ENCODE measurements around the gene GPN1.
A peak's percentile ranks its signal among the peaks of the same experiment; 100 is the strongest.

- TF ChIP-seq CTCF (IDR thresholded peaks at IDR 0.05) (no peak), TCF7L2 (IDR thresholded peaks at IDR 0.05; ENCODE audit: low read depth, low read length) (no peak), POLR2AphosphoS5 (IDR thresholded peaks at IDR 0.05; ENCODE audit: low read depth, low read length) (peak; percentile 69), SIN3A (IDR thresholded peaks at IDR 0.05; ENCODE audit: borderline replicate concordance, insufficient read depth, low read depth, low read length) (peak; percentile 74; the same call in 1 of the 2 replicates)
- TF ChIP-seq, protein P1, sequence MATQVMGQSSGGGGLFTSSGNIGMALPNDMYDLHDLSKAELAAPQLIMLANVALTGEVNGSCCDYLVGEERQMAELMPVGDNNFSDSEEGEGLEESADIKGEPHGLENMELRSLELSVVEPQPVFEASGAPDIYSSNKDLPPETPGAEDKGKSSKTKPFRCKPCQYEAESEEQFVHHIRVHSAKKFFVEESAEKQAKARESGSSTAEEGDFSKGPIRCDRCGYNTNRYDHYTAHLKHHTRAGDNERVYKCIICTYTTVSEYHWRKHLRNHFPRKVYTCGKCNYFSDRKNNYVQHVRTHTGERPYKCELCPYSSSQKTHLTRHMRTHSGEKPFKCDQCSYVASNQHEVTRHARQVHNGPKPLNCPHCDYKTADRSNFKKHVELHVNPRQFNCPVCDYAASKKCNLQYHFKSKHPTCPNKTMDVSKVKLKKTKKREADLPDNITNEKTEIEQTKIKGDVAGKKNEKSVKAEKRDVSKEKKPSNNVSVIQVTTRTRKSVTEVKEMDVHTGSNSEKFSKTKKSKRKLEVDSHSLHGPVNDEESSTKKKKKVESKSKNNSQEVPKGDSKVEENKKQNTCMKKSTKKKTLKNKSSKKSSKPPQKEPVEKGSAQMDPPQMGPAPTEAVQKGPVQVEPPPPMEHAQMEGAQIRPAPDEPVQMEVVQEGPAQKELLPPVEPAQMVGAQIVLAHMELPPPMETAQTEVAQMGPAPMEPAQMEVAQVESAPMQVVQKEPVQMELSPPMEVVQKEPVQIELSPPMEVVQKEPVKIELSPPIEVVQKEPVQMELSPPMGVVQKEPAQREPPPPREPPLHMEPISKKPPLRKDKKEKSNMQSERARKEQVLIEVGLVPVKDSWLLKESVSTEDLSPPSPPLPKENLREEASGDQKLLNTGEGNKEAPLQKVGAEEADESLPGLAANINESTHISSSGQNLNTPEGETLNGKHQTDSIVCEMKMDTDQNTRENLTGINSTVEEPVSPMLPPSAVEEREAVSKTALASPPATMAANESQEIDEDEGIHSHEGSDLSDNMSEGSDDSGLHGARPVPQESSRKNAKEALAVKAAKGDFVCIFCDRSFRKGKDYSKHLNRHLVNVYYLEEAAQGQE (IDR thresholded peaks at IDR 0.05; ENCODE audit: insufficient read depth in 1 of 2, low read depth in 2 of 2, low read length in 1 of 2): no peak
Observed at GRCh38 chr2:27663285-27664153, 34.7 kb downstream of the GPN1 start, which contains the start of the genes SLC4A1AP and SUPT7L.
